AG04450 (cell line): ENCODE measurements around the gene FMN2. TPM values are rescaled to one million over a fixed set of nuclear protein-coding genes. Genes with fewer than 3 reads are reported as not detected.

Source experiments
- CTCF ChIA-PET: fragments of 300-600, 350-600 bp; formaldehyde crosslinking; extraction: SDS; loops from one replicate; lab custom pipeline; 2022; ENCODE audit warnings: antibody characterized with exemption, inconsistent platforms; lab: Charles Lee
- POLR2A ChIA-PET: fragments of 350-600 bp; formaldehyde crosslinking; extraction: SDS; loops from one replicate; lab custom pipeline; 2021; ENCODE audit warnings: antibody characterized with exemption, inconsistent platforms; lab: Yijun Ruan, JAX
- DNase-seq: peaks from one replicate; pipeline ENCODE4 v3.0.0-alpha.2; 2011; ENCODE audit warnings: low read depth, low spot score
- H3K27ac ChIP-seq: one replicate; pipeline ENCODE4 v1.5.1; 2012; ENCODE audit warnings: low read depth, low read length, control low read depth
- H3K27me3 ChIP-seq: one replicate; pipeline ENCODE4 v1.6.0; 2012; ENCODE audit warnings: low read length; ENCODE audit not compliant: control insufficient read depth, insufficient read depth
- H3K4me3 ChIP-seq: 2 replicates; pipeline ENCODE4 v1.5.1; 2011; ENCODE audit warnings: mild to moderate bottlenecking, low read depth, low read length, control low read depth
- H3K9me3 ChIP-seq: 2 replicates; pipeline ENCODE4 v1.5.1; 2012; ENCODE audit warnings: low read length; ENCODE audit not compliant: control insufficient read depth, insufficient read depth
- CTCF ChIP-seq: IDR thresholded peaks from 2 replicates; pipeline ENCODE4 v1.5.1; 2011; ENCODE audit warnings: low read depth, low read length, control low read depth, inconsistent platforms
- polyA plus RNA-seq: library from polyadenylated mRNA; depleted of rRNA; stranded (reverse); fragments of >200 nt; gene quantifications from 2 replicates; pipeline ENCODE4 v1.2.3, GENCODE V29; 2011

FMN2 gene
- polyA plus RNA-seq, 1 experiment = 6.9 TPM

- no peaks in the 10 kb centered on the region for H3K27me3 ChIP-seq
- CTCF ChIA-PET = interaction anchor here (1.1 kb wide), 1 partner anchor 11 kb away, joined by 5 read pairs; no protein-coding TSS in a partner anchor
- no peaks in the 10 kb centered on the region for H3K9me3 ChIP-seq
- DNase-seq = peak; percentile 68
- H3K27ac ChIP-seq = peak overlapping the region; percentile 40
- no peak for TF ChIP-seq CTCF
- no peak overlapping the region for H3K4me3 ChIP-seq
- POLR2A ChIA-PET = no interaction called here
Measured at GRCh38 chr1:240350910-240351331, 259.2 kb downstream of the FMN2 start.

GRCh38 chr1:240351690-240352089 is 260.0 kb downstream of the FMN2 start:
- no peak overlapping the region for H3K27ac ChIP-seq
- TF ChIP-seq CTCF = no peak
- ChIA-PET POLR2A (no interaction called here), CTCF (interaction anchor here (0.8 to 1.1 kb wide), 2 partner anchors 11 to 1058 kb away, joined by 3 to 5 read pairs; no protein-coding TSS in a partner anchor)
- DNase-seq = no peak
- H3K4me3 ChIP-seq = no peak overlapping the region
- no peaks in the 10 kb centered on the region for H3K9me3 ChIP-seq
- no peaks in the 10 kb centered on the region for H3K27me3 ChIP-seq

- DNase-seq = peak; percentile 32
- ChIA-PET POLR2A (interaction anchor here (0.6 kb wide), 1 partner anchor 479 kb away, joined by 7 read pairs; no protein-coding TSS in a partner anchor), CTCF (interaction anchor here (1.5 kb wide), 1 partner anchor 164 kb away, joined by 3 read pairs; no protein-coding TSS in a partner anchor)
- Histone ChIP-seq H3K27ac (peak overlapping the region; percentile 53), H3K4me3 (no peak overlapping the region), H3K9me3 (no peaks in the 10 kb centered on the region), H3K27me3 (no peaks in the 10 kb centered on the region)
- no peak for TF ChIP-seq CTCF
Measured at GRCh38 chr1:240352769-240353168, 261.1 kb downstream of the FMN2 start.

GRCh38 chr1:240356568-240356967 is 264.9 kb downstream of the FMN2 start:
- ChIA-PET CTCF (interaction anchor here (0.7 kb wide), 1 partner anchor 335 kb away, joined by 3 read pairs; no protein-coding TSS in a partner anchor), POLR2A (no interaction called here)
- no peak overlapping the region for H3K4me3 ChIP-seq
- no peak overlapping the region for H3K27ac ChIP-seq
- TF ChIP-seq CTCF = no peak
- no peak for DNase-seq
- no peaks in the 10 kb centered on the region for H3K27me3 ChIP-seq
- H3K9me3 ChIP-seq = no peaks in the 10 kb centered on the region

- Histone ChIP-seq H3K9me3 (no peaks in the 10 kb centered on the region), H3K4me3 (no peak overlapping the region), H3K27ac (no peak overlapping the region), H3K27me3 (no peaks in the 10 kb centered on the region)
- CTCF ChIA-PET = interaction anchor here (1.2 to 1.7 kb wide), 2 partner anchors 10 to 11 kb away, joined by 3 to 5 read pairs; no protein-coding TSS in a partner anchor
- POLR2A ChIA-PET = no interaction called here
- no peak for DNase-seq
- no peak for TF ChIP-seq CTCF
Measured at GRCh38 chr1:240362046-240362445, 270.4 kb downstream of the FMN2 start.
